Mesenchymal stem cell (in vitro differentiated cells and primary cell): ENCODE results near the gene DOCK10.

ENCODE experiments used
- DNase-seq: peaks from one replicate; pipeline ENCODE4 v3.0.0-alpha.2; 2013
- H2AFZ ChIP-seq: one replicate; pipeline ENCODE4 v1.6.1; 2013; ENCODE audit warnings: low read depth, mild to moderate bottlenecking, control low read depth, inconsistent platforms, low read length, moderate library complexity
- H2AK5ac ChIP-seq: 2 replicates; pipeline ENCODE4 v1.6.1; 2013; ENCODE audit warnings: low read length, moderate library complexity, mild to moderate bottlenecking, inconsistent platforms; ENCODE audit not compliant: severe bottlenecking
- H2BK120ac ChIP-seq: one replicate; pipeline ENCODE4 v1.6.1; 2013; ENCODE audit warnings: low read depth, mild to moderate bottlenecking, inconsistent platforms, low read length, moderate library complexity
- H2BK12ac ChIP-seq, 2 experiments: one replicate each; pipeline ENCODE4 v1.6.1; 2013; ENCODE audit warnings: inconsistent platforms in 2 of 2, low read length in 2 of 2, mild to moderate bottlenecking in 2 of 2, moderate library complexity in 2 of 2, control low read depth in 1 of 2
- H2BK15ac ChIP-seq: one replicate; pipeline ENCODE4 v1.6.1; 2013; ENCODE audit warnings: mild to moderate bottlenecking, low read depth, inconsistent platforms; ENCODE audit not compliant: poor library complexity, severe bottlenecking
- H2BK5ac ChIP-seq: 2 replicates; pipeline ENCODE4 v1.6.1; 2013; ENCODE audit warnings: low read depth, mild to moderate bottlenecking, low read length, control low read depth, inconsistent platforms; ENCODE audit not compliant: poor library complexity, severe bottlenecking
- H3K14ac ChIP-seq, 2 experiments: one replicate each; pipeline ENCODE4 v1.6.1; 2013; ENCODE audit warnings: inconsistent platforms in 2 of 2, low read length in 2 of 2, control low read depth in 1 of 2, mild to moderate bottlenecking in 1 of 2, moderate library complexity in 1 of 2
- H3K18ac ChIP-seq, 2 experiments: one replicate each; pipeline ENCODE4 v1.6.1; 2013; ENCODE audit warnings: inconsistent platforms in 2 of 2, low read length in 2 of 2, control low read depth in 1 of 2, low read depth in 1 of 2, mild to moderate bottlenecking in 1 of 2
- H3K23ac ChIP-seq, 2 experiments: one replicate each; pipeline ENCODE4 v1.6.1; 2013; ENCODE audit warnings: inconsistent platforms in 2 of 2, low read length in 2 of 2, mild to moderate bottlenecking in 2 of 2, moderate library complexity in 2 of 2, control low read depth in 1 of 2
- H3K27ac ChIP-seq: 2 replicates; pipeline ENCODE4 v1.5.1; 2013; ENCODE audit warnings: mild to moderate bottlenecking, moderate library complexity, low read length, control low read depth, inconsistent platforms; ENCODE audit not compliant: poor library complexity, severe bottlenecking
- H3K27me3 ChIP-seq, 2 experiments: 2 replicates each; pipeline versions ENCODE4 v1.6.1 to v1.7.0; 2013; ENCODE audit warnings: low read length in 2 of 2, mild to moderate bottlenecking in 2 of 2, moderate library complexity in 2 of 2, control low read depth in 1 of 2, inconsistent platforms in 1 of 2; ENCODE audit not compliant: control insufficient read depth in 1 of 2, insufficient read depth in 1 of 2
- H3K36me3 ChIP-seq, 2 experiments: 2 replicates each; pipeline versions ENCODE4 v1.6.1 to v1.7.0; 2013; ENCODE audit warnings: low read length in 2 of 2, control low read depth in 1 of 2, inconsistent platforms in 1 of 2, low read depth in 1 of 2, mild to moderate bottlenecking in 1 of 2; ENCODE audit not compliant: insufficient read depth in 2 of 2, control insufficient read depth in 1 of 2
- H3K4ac ChIP-seq, 2 experiments: one replicate each; pipeline ENCODE4 v1.6.1; 2013; ENCODE audit warnings: inconsistent platforms in 2 of 2, low read length in 2 of 2, mild to moderate bottlenecking in 2 of 2, moderate library complexity in 2 of 2, control low read depth in 1 of 2, low read depth in 1 of 2
- H3K4me1 ChIP-seq: 2 replicates; pipeline ENCODE4 v1.6.1; 2013; ENCODE audit warnings: low read depth, low read length, control low read depth; ENCODE audit not compliant: control insufficient read depth, insufficient read depth
- H3K4me2 ChIP-seq: 2 replicates; pipeline ENCODE4 v1.6.1; 2013; ENCODE audit warnings: low read length, mild to moderate bottlenecking, inconsistent platforms; ENCODE audit not compliant: poor library complexity, severe bottlenecking
- H3K4me3 ChIP-seq, 2 experiments: 2 replicates each; pipeline versions ENCODE4 v1.5.1 to v1.7.0; 2013; ENCODE audit warnings: low read length in 2 of 2, mild to moderate bottlenecking in 2 of 2, control low read depth in 1 of 2, low read depth in 1 of 2; ENCODE audit not compliant: insufficient read depth in 1 of 2
- H3K79me1 ChIP-seq: replicated peaks from 2 replicates; pipeline ENCODE4 v1.6.1; 2013; ENCODE audit warnings: mild to moderate bottlenecking, control low read depth, low read length, inconsistent platforms; ENCODE audit not compliant: poor library complexity, severe bottlenecking
- H3K9ac ChIP-seq: 2 replicates; pipeline ENCODE4 v1.7.0; 2013; ENCODE audit warnings: mild to moderate bottlenecking, low read length, moderate library complexity
- H3K9me3 ChIP-seq: 2 replicates; pipeline ENCODE4 v1.7.0; 2013; ENCODE audit warnings: mild to moderate bottlenecking, low read length; ENCODE audit not compliant: control insufficient read depth
- H4K8ac ChIP-seq: one replicate; pipeline ENCODE4 v1.6.1; 2013; ENCODE audit warnings: inconsistent platforms, mild to moderate bottlenecking, low read length, moderate library complexity
- H4K91ac ChIP-seq: one replicate; pipeline ENCODE4 v1.6.1; 2013; ENCODE audit warnings: mild to moderate bottlenecking, low read length, inconsistent platforms
- WGBS: methylation state at CpG from one replicate; pipeline ENCODE4 v1.1.7; 2013; ENCODE audit warnings: mixed read lengths; 5-methylcytosine and 5-hydroxymethylcytosine counted together

DOCK10 gene

GRCh38 chr2:224780823-224781222 is 261.4 kb downstream of the DOCK10 start:
- H4K8ac ChIP-seq, result no peak overlapping the region
- no peaks in the 10 kb centered on the region for H3K9me3 ChIP-seq
- H3K18ac ChIP-seq, result no peak overlapping the region
- H3K79me1 ChIP-seq, result no peaks in the 10 kb centered on the region
- H3K14ac ChIP-seq, result no peak overlapping the region
- WGBS, result 100% methylated on average over 6 of the region's 7 CpGs
- H2AK5ac ChIP-seq, result no peak overlapping the region
- H3K4me1 ChIP-seq, result peaks cover 2% of the 10 kb centered on the region
- no peak overlapping the region for H3K4me3 ChIP-seq
- no peak overlapping the region for H3K9ac ChIP-seq
- no peak overlapping the region for H3K4me2 ChIP-seq
- no peaks in the 10 kb centered on the region for H3K27me3 ChIP-seq
- no peak overlapping the region for H2AFZ ChIP-seq
- peaks cover under 1 to 62% of the 10 kb centered on the region in 2 experiments for H3K36me3 ChIP-seq
- H3K4ac ChIP-seq, result no peak overlapping the region
- peak overlapping the region; percentile 15 for H3K27ac ChIP-seq
- H2BK15ac ChIP-seq, result no peak overlapping the region
- H2BK5ac ChIP-seq, result no peak overlapping the region
- H4K91ac ChIP-seq, result no peak overlapping the region
- no peak for DNase-seq
- no peak overlapping the region for H2BK12ac ChIP-seq
- no peak overlapping the region for H2BK120ac ChIP-seq
- no peak overlapping the region for H3K23ac ChIP-seq

DNA sequence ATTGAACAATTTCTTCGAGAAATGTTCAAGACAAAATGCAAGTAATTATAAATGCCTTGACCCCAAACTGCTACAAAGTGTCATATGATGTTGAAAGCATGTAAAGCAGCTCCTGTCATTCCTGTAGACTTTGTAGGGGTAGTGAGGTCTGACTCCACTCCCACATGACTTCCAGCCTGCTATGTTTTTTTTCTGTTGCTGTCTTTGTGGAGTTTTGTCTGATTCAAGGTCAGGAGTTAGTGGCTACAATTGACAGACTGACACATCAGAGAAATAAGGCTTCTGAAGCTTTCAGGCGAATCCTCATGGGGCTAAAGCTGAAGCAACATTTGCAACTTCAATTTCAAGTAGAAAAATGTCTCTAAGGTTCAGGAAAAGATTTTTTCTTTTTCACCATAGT is 262.2 kb downstream of the DOCK10 start:
- Histone ChIP-seq H3K4me2 (no peak overlapping the region), H3K4me3 (no peak overlapping the region), H2BK12ac (no peak overlapping the region), H3K4ac (no peak overlapping the region), H2BK120ac (no peak overlapping the region), H3K4me1 (peaks cover 2% of the 10 kb centered on the region), H3K23ac (no peak overlapping the region), H3K27me3 (no peaks in the 10 kb centered on the region), H4K91ac (no peak overlapping the region), H3K79me1 (no peaks in the 10 kb centered on the region), H3K9me3 (no peaks in the 10 kb centered on the region), H3K18ac (no peak overlapping the region), H3K36me3 (peaks cover 0 to 57% of the 10 kb centered on the region in 2 experiments), H3K27ac (no peak overlapping the region), H2BK15ac (no peak overlapping the region), H2AK5ac (no peak overlapping the region), H2AFZ (no peak overlapping the region), H4K8ac (no peak overlapping the region), H3K9ac (peak overlapping the region; percentile 25), H2BK5ac (no peak overlapping the region), H3K14ac (no peak overlapping the region)
- WGBS, result 80% methylated on average over 1 of the region's 2 CpGs
- no peak for DNase-seq

GRCh38 chr2:224778474-224778877 is 263.8 kb downstream of the DOCK10 start:
- Histone ChIP-seq H4K8ac (no peak overlapping the region), H2AFZ (no peak overlapping the region), H3K36me3 (peaks cover 6 to 55% of the 10 kb centered on the region in 2 experiments), H2BK12ac (no peak overlapping the region), H3K14ac (no peak overlapping the region), H2BK15ac (no peak overlapping the region), H2AK5ac (no peak overlapping the region), H3K9ac (peak overlapping the region; percentile 37), H3K27ac (no peak overlapping the region), H3K4me2 (no peak overlapping the region), H3K4me3 (no peak overlapping the region), H3K79me1 (no peaks in the 10 kb centered on the region), H3K18ac (no peak overlapping the region), H3K4ac (no peak overlapping the region), H2BK120ac (no peak overlapping the region), H4K91ac (no peak overlapping the region), H2BK5ac (no peak overlapping the region), H3K9me3 (no peaks in the 10 kb centered on the region), H3K27me3 (no peaks in the 10 kb centered on the region), H3K4me1 (peaks cover 2% of the 10 kb centered on the region), H3K23ac (no peak overlapping the region)
- peak; percentile 68 for DNase-seq
- 33% methylated on average over 3 of the region's 3 CpGs for WGBS

DNA sequence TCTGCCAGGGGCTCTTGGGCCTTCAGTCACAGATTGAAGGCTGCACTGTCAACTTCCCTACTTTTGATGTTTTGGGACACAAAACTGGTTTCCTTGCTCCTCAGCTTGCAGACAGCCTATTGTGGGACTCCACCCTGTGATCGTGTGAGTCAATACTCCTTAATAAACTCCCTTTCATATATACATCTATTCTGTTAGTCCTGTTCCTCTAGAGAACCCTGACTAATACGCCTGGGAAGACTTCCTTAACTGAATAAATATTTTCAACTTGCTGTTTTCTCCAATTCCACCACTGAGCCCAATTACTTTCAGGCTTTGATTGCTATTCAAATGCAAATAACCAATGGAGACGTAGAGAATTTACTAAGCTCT is 264.7 kb downstream of the DOCK10 start:
- no peak overlapping the region for H2BK15ac ChIP-seq
- no peak overlapping the region for H2AFZ ChIP-seq
- no peak overlapping the region for H3K14ac ChIP-seq
- H2BK5ac ChIP-seq, result no peak overlapping the region
- peak overlapping the region; percentile 37 for H3K9ac ChIP-seq
- H3K27me3 ChIP-seq, result no peaks in the 10 kb centered on the region
- H3K9me3 ChIP-seq, result no peaks in the 10 kb centered on the region
- no peak overlapping the region for H3K18ac ChIP-seq
- H3K4me1 ChIP-seq, result peaks cover 2% of the 10 kb centered on the region
- no peak overlapping the region for H2BK12ac ChIP-seq
- H3K27ac ChIP-seq, result no peak overlapping the region
- H2AK5ac ChIP-seq, result no peak overlapping the region
- no peak overlapping the region for H4K8ac ChIP-seq
- DNase-seq, result no peak
- no peak overlapping the region for H2BK120ac ChIP-seq
- H3K4me2 ChIP-seq, result no peak overlapping the region
- H3K79me1 ChIP-seq, result no peaks in the 10 kb centered on the region
- no peak overlapping the region for H3K23ac ChIP-seq
- no peak overlapping the region for H3K4me3 ChIP-seq
- no peak overlapping the region for H4K91ac ChIP-seq
- no peak overlapping the region for H3K4ac ChIP-seq
- H3K36me3 ChIP-seq, result peaks cover 6 to 55% of the 10 kb centered on the region in 2 experiments
- 72% methylated on average over 3 of the region's 3 CpGs for WGBS
